GM21528 (cell line): ENCODE results near the gene ORM2.
"Not testable (repeated sequence)": the region's sequence is repeated elsewhere in the genome, so short reads cannot be mapped to it uniquely, and the experiment has no call there.

Experiments
- ATAC-seq: cut with Tn5 transposase; IDR thresholded peaks from one replicate; pipeline ENCODE4 v1.9.1; 2021; ENCODE audit warnings: mild to moderate bottlenecking, moderate library complexity; ENCODE audit not compliant: unreplicated experiment, low FRiP score

The ORM2 gene

DNA sequence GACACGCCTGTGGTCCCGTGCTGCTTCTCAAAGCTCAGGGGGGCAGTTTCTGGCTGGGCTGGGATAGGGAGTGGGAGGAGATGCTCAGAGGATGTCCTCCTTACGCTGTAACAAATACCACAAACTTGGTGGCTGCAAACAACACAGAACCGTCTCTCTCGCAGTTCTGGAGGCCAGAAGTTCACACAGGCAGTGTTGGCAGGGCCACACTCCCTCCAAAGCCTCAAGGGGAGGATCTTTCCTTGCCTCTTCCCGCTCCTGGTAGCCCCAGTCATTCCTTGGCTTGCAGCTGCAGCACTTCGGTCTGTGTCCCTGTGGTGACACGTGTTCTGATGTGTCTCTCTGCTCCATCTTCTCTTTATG lies 17.2 kb upstream of the ORM2 start:
- ATAC-seq = no peak

DNA sequence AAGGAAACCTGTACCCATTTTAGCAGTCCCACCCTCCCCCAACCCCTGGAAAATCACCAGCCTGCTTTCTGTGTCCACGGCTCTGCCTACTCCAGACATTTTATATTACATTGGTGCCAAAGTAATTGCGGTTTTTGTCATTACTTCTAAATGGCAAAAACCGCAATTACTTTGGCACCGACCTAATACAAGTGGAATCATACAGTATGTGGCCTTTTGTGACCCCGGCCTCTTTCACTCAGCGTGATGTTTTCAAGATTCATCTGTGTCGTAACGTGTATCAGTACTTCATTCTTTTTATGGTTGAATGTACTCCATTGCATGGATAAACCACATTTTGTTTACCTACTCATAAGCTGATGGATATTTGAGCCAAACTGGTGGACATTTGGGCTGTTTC lies 16.5 kb upstream of the ORM2 start:
- no peak for ATAC-seq

- ATAC-seq = no peak
Measured at GRCh38 chr9:114314256-114314867, 15.3 kb upstream of the ORM2 start.

DNA sequence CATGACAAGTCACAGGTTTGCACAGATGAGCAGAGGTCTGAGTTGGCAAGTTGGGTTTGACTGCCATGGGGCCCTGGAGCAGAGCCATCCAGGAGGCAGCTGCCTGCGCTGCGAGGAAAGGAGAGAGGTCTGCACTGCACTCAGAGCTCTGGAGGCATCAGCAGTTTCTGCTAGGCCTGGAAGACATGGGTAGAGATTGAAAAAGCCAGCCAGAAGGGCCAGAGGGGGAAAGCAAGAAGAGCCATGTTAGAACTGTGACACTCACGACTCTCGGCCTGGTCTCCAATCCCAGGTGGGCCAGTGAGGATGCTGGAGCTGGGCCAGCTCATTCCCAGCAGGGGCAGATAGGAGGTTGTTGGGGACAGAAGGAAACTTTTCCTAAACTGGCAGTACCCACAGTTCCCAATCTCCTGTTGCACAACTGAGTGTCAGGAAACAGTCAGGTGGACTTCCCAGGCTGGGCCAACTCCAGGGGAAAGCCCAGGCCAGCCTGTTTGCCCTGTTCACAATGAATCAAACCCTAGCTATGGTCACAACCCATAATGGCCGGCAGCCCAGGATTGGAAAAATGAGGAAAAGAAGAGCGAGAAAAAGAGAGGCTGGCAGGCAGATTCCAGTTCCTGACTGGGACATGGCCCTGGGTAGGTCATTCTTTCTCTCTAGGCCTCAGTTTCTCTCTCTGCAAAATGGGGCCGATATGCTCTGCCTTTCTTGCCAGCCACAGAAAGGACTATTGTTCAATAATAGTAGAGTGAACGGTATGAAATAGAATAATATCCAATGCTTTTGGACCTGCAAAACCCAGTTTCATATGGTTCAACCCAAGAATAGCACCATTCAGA lies 14.6 kb upstream of the ORM2 start:
- ATAC-seq = no peak

DNA sequence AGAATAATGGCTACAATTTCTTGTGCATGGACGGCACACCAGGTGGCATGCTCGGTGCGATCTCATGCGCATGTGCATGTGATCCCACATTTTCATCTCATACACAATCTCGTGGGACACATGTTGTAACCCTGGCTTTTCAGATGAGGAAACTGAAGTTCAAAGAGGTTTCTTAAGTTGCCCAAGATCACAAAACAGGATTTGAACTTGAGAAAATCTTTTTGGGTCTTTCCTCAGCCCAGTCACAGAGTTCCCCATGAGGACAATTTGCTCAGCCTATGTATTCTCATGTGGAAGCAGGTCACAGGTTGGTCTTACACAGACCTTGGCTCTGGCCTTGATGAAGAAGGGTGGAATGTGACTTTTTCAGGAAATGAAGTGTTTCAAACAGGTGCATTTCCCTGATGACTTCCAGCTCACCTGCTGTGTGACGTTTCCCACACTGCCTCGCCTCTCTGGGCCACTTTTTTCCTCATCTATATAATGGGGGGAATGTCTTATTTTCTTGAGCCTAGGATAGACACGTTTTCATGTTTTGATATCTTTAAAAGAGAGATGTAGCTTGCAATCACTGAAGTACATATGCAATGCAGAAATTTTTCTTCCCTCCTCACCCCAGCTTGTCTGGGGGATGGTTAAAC lies 13.8 kb upstream of the ORM2 start:
- no peak for ATAC-seq

- no peak for ATAC-seq
Measured at GRCh38 chr9:114316605-114317230, 13.0 kb upstream of the ORM2 start.

GRCh38 chr9:114317665-114318357 lies 11.9 kb upstream of the ORM2 start:
- ATAC-seq = no peak

DNA sequence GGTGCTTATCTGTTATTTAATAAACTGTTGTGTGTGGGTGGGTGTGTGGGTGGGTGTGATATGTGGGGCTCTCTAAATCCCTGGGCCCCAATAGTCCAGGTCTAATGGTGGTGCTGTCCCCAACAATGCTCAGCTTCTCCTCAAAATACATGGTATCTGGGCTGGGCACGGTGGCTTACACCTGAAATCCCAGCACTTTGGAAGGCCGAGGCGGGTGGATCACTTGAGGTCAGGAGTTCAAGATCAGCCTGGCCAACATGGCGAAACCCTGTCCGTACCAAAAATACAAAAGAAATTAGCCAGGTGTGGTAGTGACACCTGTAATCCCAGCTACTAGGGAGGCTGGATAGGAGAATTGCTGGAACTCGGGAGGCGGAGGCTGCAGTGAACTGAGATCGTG lies 11.3 kb upstream of the ORM2 start:
- no peak for ATAC-seq

- ATAC-seq = no peak
Measured at GRCh38 chr9:114319147-114319546, 10.5 kb upstream of the ORM2 start.

GRCh38 chr9:114320710-114321109 lies 9.0 kb upstream of the ORM2 start:
- not testable (repeated sequence) for ATAC-seq

DNA sequence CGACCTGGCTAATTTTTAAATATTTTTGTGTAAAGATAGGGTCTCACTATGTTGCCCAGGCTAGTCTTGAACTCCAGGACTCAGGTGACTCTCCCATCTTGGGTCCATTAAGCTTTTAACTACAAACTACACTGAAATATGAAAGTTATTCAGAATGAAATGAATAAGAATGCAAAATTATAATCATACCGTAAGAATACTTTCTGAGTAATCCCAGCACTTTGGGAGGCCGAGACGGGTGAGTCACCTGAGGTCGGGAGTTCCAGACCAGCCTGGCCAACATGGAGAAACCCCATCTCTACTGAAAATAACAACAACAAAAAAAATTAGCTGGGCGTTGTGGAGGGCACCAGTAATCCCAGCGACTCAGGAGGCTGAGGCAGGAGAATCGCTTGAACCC lies 7.9 kb upstream of the ORM2 start:
- no peak for ATAC-seq

- not testable (repeated sequence) for ATAC-seq
Measured at GRCh38 chr9:114322160-114322818, 7.4 kb upstream of the ORM2 start.

- ATAC-seq = not testable (repeated sequence)
Measured at GRCh38 chr9:114322831-114323531, 6.7 kb upstream of the ORM2 start, which contains the start of gene ORM1. ORM1 (plus strand) TSS chr9:114323098; CDS start chr9:114323134, 36 bp downstream.

DNA sequence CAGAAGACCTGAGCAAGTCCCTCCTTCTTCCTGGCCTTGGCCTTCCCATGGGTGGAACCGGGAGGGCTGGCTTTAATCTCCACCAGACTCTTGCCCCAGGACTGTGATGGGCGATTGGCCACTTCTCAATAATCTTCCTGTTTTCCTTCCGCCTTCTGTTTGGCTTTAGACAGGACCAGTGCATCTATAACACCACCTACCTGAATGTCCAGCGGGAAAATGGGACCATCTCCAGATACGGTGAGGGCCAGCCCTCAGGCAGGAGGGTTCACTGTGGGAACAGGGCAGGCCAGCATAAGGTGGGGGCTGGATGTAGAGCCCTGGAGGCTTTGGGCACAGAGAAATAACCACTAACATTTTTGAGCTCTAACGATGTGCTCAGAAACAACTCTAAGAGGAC lies 5.8 kb upstream of the ORM2 start:
- not testable (repeated sequence) for ATAC-seq

- no peak for ATAC-seq
Measured at GRCh38 chr9:114324492-114324891, 5.2 kb upstream of the ORM2 start.

DNA sequence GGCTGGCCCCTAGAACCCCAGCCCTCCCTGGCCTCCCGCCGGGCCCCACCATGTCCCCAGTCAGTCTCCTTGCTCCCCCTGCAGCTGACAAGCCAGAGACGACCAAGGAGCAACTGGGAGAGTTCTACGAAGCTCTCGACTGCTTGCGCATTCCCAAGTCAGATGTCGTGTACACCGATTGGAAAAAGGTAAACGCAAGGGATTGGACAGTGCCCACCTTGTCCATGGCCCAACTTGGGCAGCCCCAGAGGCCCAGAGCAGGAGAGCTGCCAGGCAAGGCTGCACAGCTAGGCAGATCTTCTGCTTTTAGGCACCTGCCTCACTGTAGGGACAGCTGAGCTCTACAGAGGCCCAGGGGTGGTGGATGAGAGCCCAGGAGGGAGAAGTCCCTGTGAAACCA lies 4.7 kb upstream of the ORM2 start:
- ATAC-seq = not testable (repeated sequence)

GRCh38 chr9:114325684-114326254 lies 3.9 kb upstream of the ORM2 start:
- not testable (repeated sequence) for ATAC-seq

- no peak for ATAC-seq
Measured at GRCh38 chr9:114327749-114328148, 1.9 kb upstream of the ORM2 start.

GRCh38 chr9:114328357-114328820 lies 1.3 kb upstream of the ORM2 start:
- not testable (repeated sequence) for ATAC-seq
